Suprapubic skin (tissue), 3 donors: ENCODE results near the gene NUDT4.

Experiments used
- EP300 ChIP-seq: sonication (generic); formaldehyde crosslinking; IDR thresholded peaks from one replicate; pipeline ENCODE4 v1.6.1; 2017; ENCODE audit warnings: antibody characterized with exemption
- TF ChIP-seq, protein P1 (sequence below), 2 donors: fragments of 200-600 bp in 1 of 2; fragments of 450-650 bp in 1 of 2; sonication (generic) in 1 of 2; IDR thresholded peaks; one replicate each; pipeline ENCODE4 v1.5.1; 2016 to 2019; ENCODE audit warnings: antibody characterized with exemption in 2 of 2, mild to moderate bottlenecking in 1 of 2, moderate library complexity in 1 of 2

DNA sequence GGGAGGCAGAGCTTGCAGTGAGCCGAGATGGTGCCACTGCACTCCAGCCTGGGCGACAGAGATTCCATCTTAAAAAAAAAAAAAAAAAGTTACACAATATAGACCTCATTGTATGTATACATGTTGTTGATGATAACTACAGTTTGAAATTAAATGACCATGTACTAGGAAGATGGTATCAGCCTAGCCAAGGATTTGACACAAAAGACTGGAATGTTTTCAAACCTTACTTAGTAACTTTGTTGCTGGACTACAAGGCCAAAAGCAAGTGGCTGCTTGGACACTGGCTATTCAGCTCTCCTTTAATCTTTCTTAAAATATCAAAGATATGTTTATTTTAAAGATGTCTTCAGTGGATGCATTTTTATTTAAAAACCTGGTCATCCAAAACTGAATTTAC, 18.9 kb upstream of the NUDT4 start:
- TF ChIP-seq, protein P1, sequence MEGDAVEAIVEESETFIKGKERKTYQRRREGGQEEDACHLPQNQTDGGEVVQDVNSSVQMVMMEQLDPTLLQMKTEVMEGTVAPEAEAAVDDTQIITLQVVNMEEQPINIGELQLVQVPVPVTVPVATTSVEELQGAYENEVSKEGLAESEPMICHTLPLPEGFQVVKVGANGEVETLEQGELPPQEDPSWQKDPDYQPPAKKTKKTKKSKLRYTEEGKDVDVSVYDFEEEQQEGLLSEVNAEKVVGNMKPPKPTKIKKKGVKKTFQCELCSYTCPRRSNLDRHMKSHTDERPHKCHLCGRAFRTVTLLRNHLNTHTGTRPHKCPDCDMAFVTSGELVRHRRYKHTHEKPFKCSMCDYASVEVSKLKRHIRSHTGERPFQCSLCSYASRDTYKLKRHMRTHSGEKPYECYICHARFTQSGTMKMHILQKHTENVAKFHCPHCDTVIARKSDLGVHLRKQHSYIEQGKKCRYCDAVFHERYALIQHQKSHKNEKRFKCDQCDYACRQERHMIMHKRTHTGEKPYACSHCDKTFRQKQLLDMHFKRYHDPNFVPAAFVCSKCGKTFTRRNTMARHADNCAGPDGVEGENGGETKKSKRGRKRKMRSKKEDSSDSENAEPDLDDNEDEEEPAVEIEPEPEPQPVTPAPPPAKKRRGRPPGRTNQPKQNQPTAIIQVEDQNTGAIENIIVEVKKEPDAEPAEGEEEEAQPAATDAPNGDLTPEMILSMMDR (IDR thresholded peaks at IDR 0.05) = no peak
- TF ChIP-seq EP300 = no peak
